Transverse colon (tissue), 4 donors: Measurements from ENCODE around the gene FAM114A1.

Experiments
- CTCF ChIP-seq, 5 experiments: fragments of 200-600 bp in 3 of 5; fragments of 450-650 bp in 2 of 5; sonication (generic) in 3 of 5; IDR thresholded peaks; 1 replicate in 2 of 5; 2 replicates in 3 of 5; pipeline ENCODE4 v1.5.1; 2016 to 2017; ENCODE audit warnings: antibody characterized with exemption in 5 of 5, inconsistent platforms in 3 of 5, mild to moderate bottlenecking in 2 of 5, moderate library complexity in 1 of 5
- EP300 ChIP-seq: sonication (generic); formaldehyde crosslinking; IDR thresholded peaks from one replicate; pipeline ENCODE4 v1.6.1; 2017; ENCODE audit warnings: antibody characterized with exemption, low read depth
- POLR2A ChIP-seq: fragments of 450-650 bp; IDR thresholded peaks from one replicate; pipeline ENCODE4 v1.6.1; 2016; ENCODE audit warnings: antibody characterized with exemption, mild to moderate bottlenecking, moderate library complexity
- POLR2AphosphoS5 ChIP-seq, 3 donors: sonication (generic); formaldehyde crosslinking; IDR thresholded peaks; one replicate each; pipeline ENCODE4 v1.6.1; 2016; ENCODE audit warnings: antibody characterized with exemption in 3 of 3

DNA sequence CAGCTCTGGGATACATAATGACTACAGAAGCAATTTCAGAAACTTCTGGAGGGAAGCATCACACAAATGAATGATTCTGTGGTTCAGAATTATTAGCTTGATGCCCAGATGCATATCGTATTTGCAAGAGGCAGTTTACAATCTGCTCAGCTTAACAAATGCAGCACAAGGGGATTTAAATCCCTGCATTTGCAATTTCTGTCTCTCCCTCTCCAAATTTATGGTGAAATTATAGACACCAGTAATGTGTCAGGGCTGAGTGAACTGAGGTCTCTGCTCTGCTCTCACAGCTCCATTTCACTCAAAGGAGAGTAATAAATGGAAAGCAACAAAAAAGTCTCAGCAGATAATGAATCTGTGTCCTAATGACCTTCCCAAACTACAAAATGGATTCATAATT is 84.4 kb downstream of the FAM114A1 start:
- TF ChIP-seq CTCF (IDR thresholded peaks at IDR 0.05) = no peak
- no peak for TF ChIP-seq POLR2AphosphoS5 (IDR thresholded peaks at IDR 0.05)
- no peak for TF ChIP-seq POLR2A
- no peak for TF ChIP-seq EP300
